Astrocyte of the spinal cord (primary cell): ENCODE data around the gene BABAM2.

Experiments used
- DNase-seq: peaks from one replicate; pipeline ENCODE4 v3.0.0; 2011; ENCODE audit warnings: low read depth, low spot score
- H3K4me3 ChIP-seq: 2 replicates; pipeline ENCODE4 v1.5.1; 2011; ENCODE audit warnings: low read depth, mild to moderate bottlenecking, low read length, moderate library complexity
- in situ Hi-C: cut with HindIII; loops from 2 replicates; pipeline ENCODE4 v1.10.0; 2017; ENCODE audit warnings: low sequenced_read_pairs
- TF ChIP-seq, protein P1 (sequence below): IDR thresholded peaks from 2 replicates; pipeline ENCODE4 v1.5.1; 2012; ENCODE audit warnings: low read depth, mild to moderate bottlenecking, low read length, inconsistent platforms

Gene BABAM2

DNA sequence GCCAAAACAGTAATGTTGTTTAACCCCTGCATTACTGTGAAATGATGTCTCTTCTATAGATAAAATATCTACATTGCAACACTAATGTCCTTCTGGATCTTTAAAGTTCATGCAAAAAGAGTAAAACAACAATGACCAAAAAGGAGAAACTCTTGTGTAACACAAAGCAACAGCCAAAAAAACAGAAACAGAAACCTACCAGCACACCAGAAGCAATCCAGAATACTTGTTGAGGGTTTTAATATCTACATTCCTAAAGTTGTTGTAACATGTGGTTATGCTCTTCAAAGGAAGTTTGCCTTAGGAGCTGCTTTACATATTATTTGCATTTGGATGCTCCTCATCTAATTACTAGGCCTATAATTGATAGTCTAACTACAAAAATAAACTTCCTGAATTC lies 157.2 kb downstream of the BABAM2 start:
- no peak overlapping the region for H3K4me3 ChIP-seq
- TF ChIP-seq, protein P1, sequence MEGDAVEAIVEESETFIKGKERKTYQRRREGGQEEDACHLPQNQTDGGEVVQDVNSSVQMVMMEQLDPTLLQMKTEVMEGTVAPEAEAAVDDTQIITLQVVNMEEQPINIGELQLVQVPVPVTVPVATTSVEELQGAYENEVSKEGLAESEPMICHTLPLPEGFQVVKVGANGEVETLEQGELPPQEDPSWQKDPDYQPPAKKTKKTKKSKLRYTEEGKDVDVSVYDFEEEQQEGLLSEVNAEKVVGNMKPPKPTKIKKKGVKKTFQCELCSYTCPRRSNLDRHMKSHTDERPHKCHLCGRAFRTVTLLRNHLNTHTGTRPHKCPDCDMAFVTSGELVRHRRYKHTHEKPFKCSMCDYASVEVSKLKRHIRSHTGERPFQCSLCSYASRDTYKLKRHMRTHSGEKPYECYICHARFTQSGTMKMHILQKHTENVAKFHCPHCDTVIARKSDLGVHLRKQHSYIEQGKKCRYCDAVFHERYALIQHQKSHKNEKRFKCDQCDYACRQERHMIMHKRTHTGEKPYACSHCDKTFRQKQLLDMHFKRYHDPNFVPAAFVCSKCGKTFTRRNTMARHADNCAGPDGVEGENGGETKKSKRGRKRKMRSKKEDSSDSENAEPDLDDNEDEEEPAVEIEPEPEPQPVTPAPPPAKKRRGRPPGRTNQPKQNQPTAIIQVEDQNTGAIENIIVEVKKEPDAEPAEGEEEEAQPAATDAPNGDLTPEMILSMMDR, result no peak
- peak; percentile 67 for DNase-seq
- in situ Hi-C loops, result no loop called here

DNA sequence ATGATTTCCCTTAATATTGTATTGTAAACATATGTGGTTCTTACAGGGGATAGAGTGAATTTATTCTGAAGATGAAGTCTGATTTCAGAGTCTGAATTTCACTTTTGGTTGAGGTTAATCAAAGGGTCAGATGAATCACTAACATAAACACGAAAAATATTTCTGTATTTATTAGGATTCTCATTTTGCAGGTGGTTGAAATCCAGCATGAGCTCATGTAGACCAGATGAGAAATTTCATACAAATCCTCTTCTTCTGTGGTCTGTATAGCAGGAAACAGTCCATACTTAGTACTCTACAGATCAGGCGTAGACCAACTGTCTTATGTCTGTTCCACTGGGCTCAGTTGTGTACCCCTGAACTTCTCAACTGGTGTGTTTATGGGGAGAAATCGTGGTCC lies 157.8 kb downstream of the BABAM2 start:
- in situ Hi-C loops, result no loop called here
- no peak overlapping the region for H3K4me3 ChIP-seq
- TF ChIP-seq, protein P1, result no peak
- peak; percentile 30 for DNase-seq

DNA sequence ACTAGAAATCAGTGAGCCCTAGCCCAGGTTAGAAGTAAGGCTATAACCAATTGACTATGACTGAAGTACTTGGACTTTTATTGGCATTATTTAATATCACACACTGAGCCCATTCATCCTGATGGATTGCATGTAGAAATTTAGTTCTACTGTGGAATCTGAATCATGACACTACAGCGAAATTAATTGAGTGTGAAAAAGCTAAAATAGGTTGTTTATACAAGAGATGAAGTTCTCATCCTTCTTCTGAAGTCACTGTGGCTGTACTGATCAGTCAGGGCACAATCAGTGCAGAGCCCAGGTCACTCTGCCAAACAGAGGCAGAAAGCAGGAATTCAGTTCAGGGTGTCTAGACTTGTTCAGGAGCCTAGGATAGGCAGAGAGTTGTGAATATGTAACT lies 158.9 kb downstream of the BABAM2 start:
- TF ChIP-seq, protein P1, result no peak
- no peak overlapping the region for H3K4me3 ChIP-seq
- in situ Hi-C loops, result no loop called here

DNA sequence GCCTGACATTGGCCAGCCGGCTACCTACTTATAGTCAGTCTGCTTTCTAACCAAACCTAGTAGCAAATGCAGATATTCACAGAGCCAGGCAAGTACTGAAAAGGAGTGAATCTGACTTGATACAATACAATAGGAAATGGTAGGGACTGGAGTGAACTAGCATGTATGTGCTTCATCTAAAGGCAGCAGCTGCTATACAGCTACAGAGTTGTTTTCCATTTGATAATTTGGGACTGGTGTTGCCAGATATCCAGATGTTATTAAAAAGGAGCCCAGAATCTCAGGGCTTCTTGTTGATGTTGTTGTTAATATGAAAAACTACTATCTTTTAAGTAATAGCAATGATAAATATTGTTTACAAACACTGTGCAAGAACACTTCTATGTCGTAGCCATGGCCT lies 159.4 kb downstream of the BABAM2 start:
- no peak overlapping the region for H3K4me3 ChIP-seq
- TF ChIP-seq, protein P1, result no peak
- in situ Hi-C loops, result no loop called here
- no peak for DNase-seq

More for the DNA sequence above, 158.9 kb downstream of the BABAM2 start:
- DNase-seq, result no peak

DNA sequence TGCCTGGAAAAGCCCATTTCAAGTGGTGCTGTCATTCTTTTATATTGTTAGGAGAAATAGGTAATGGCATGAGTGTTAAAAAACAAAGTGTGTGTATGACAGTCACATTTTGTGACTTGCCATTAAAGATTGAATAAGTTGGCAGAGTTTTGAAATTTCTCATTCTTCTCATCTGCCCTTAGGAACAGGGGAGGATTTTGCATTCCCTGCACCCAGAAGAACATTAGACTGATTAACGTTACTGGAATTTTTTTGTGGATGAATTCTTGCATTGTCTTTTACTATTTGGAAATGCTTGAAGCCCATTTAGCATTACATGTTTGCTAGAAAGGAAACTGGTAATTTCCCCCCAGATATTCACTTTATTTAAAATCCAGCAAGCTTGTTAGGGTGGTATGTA lies 162.2 kb downstream of the BABAM2 start:
- in situ Hi-C loops, result no loop called here
- TF ChIP-seq, protein P1, result no peak
- H3K4me3 ChIP-seq, result no peak overlapping the region

DNA sequence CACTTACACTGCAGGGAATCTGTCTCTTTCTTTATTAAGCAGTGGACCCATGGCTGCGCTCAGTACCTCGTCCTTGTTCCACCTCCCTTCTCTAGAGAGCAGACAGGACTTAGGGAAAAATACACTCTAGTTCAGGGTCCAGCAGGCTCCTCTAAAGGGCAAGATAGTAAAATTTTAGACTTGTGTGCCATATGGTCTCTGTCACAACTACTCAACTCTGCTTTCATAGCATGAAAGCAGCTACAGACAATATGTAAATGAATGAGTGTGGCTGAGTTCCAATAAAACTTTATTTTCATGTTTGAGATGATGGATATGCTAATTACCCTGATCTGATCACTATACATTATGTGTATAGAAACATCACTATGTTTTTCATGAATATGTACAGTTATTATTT lies 163.1 kb downstream of the BABAM2 start:
- in situ Hi-C loops, result no loop called here
- no peak overlapping the region for H3K4me3 ChIP-seq
- TF ChIP-seq, protein P1, result no peak
- DNase-seq, result no peak

More for the DNA sequence above, 162.2 kb downstream of the BABAM2 start:
- peak; percentile 29 for DNase-seq

DNA sequence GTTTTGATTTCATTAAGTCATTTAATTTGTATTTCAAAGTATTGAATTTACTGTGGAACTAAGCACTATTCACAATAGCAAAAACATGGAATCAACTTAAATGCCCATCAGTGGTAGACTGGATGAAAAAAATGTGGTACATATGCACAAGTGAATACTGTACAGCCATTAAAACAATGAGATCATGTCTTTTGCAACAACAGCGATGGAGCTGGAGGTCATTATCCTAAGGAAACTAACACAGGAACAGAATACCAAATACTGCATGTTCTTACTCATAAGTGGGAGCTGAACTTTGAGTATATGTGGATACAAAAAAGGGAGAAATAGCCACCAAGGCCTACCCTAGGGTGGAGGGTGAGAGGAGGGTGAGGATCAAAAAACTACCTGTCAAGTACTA lies 164.4 kb downstream of the BABAM2 start:
- TF ChIP-seq, protein P1, result no peak
- DNase-seq, result no peak
- no peak overlapping the region for H3K4me3 ChIP-seq
- in situ Hi-C loops, result no loop called here
